Amygdala (tissue), 56 donors: Measurements from ENCODE around the gene EIF3K.
A peak's percentile ranks its signal among the peaks of the same experiment; 100 is the strongest.

Source experiments
- DNase-seq, 56 donors: peaks; one replicate each; lab custom pipeline; 2025; lab: John Stamatoyannopoulos, UW

The EIF3K gene

GRCh38 chr19:38648769-38649304 lies 29.8 kb downstream of the EIF3K start:
- no peak for DNase-seq

- no peak for DNase-seq
Measured at GRCh38 chr19:38649305-38650171, 30.6 kb downstream of the EIF3K start.

DNA sequence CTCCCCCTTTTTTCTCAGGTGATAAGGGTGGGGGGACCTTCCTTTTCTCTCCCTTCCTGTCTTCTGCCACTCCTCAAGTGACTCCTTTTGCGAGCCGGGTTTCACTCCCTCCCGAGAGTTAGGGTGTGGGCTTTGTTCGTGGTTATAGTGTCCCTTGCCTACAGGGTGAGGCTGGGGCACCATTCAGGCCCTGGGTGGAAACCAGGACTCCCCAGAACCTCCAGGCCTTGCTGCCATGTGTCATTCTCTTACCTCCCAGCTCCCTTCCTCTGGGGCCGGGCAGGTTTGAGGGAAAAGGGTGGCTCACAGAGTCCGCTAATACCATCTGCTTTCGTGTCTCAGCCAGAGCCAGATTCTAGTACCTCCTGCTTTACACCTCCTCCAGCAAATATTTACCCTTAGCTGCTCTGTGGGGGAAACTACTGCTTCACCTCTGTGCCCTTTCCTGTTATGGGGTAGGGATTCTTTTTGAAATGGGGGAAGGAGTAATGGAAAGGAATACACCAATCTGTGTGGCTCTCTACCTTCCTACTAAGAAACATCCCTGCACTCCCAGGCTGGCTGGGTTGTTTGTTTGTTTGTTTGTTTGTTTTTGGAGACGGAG lies 31.3 kb downstream of the EIF3K start:
- no peak for DNase-seq

DNA sequence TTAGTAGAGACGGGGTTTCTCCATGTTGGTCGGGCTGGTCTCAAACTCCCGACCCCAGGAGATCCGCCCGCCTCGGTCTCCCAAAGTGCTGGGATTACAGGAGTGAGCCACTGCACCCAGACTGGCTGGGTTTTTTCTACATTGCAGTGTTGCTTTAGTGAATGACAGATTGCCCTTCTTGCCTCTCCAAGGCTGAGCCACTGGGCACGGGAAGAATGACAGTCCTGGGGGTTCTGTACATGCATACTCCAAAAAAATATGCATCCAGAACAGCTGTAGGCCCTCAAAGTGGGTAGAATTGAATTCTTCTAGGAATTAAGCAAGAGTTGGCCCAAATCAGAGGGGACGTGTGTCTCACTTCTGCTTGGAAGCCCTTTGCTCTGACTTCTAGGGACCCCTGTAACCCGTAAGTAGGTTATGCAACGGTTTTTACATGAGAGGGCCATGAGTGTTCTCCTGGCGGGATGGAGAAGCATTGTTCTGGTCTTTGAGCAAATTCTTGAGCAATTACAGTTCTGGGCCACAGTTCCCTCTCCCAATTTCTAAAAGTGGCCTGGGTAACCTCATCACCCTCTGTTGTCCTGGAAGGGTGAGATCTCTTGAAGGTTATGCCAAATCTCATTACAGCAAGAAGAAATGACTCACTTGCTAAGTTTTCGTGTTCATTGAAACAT lies 32.1 kb downstream of the EIF3K start:
- DNase-seq, result no peak

GRCh38 chr19:38653028-38653571 lies 34.1 kb downstream of the EIF3K start:
- no peak for DNase-seq

DNA sequence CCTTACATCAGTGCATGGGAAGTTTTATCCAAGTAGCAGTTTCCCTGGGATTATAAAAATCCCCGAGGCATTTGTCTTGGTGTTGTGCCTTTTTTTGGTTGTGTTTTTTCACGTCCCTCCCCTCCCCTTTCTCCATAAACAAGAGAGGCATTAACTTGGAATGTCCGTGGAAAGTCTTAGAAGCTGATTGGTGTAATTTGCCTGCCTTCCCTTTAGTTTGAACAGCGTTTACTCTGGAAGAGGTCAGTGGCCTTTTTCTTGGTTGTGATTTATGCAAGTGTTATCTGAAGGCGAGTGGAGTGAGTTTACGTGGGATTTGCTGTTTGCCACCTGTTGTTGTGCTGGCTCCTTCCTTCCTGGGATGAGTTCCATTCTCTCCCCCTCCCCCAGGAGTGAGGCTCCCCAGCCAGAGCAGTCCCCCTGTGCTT lies 35.7 kb downstream of the EIF3K start:
- DNase-seq, result no peak

DNA sequence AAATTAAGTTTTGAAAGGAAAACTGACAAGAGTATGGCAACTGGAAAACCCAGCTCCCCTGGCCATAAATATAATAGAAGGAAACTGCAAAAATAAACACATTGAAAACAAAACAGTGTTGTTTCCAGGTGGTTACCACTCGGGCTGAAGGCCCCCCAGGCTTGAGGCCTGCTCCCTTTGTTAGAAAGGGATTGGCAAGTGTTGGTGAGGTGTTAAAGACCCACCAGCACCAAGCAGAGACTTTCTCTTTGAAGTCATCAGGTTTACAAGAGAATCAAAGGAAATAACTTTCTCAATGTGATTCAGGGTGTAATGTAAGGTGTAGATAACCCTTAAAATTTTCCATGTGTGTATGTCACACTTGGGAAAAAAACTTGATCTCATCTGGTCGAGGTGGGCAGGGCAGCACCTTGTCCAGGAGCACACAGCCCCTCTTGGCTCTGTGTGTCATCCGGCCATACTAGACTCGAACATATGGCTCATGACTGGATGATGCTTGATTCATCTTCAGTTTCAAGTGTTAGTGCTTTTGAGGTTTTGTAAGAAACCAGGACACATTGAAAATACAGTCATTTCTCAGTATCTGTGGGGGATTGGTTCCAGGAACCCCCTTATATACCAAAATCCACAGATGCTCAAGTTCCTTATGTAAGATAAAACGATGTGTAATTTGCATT lies 36.3 kb downstream of the EIF3K start:
- DNase-seq, result no peak

DNA sequence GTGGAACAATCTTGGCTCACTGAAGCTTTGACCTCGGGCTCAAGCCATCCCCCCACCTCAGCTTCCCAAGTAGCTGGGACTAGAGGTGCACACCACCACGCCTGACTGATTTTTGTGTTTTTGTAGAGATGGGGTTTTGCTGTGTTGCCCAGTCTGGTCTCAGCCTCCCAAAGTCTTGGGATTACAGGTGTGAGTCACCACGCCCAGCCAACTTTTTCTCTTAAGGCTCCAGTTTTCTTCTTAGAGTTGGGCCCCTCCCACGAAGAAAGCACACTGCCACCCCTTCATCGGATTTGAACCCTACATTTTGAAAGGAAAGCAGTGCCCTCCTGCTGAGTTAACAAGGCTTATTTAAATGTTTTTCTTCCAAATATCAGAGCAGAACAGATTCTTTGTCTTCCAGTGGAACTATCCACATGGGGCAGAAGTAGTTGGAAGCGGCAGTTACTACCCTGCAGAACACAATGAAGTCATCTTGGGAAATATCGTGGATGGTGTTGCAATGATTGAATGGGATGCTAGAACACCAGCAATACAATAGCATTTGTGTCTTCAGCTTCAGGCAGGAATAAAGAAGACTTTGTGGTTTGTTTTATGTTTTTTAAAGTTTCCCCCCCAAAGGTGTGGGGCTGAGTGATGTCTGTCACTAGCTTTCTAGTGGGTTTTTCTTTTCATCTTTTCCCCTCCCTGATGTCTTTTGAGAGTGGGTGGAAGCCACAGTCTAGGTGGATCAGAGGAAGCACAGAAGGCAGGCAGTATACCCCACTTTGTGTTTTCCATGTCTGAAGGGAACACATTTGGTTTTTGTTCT lies 37.4 kb downstream of the EIF3K start:
- peak in 14 of 56 donors; percentile 10 to 73 (median 32) for DNase-seq

DNA sequence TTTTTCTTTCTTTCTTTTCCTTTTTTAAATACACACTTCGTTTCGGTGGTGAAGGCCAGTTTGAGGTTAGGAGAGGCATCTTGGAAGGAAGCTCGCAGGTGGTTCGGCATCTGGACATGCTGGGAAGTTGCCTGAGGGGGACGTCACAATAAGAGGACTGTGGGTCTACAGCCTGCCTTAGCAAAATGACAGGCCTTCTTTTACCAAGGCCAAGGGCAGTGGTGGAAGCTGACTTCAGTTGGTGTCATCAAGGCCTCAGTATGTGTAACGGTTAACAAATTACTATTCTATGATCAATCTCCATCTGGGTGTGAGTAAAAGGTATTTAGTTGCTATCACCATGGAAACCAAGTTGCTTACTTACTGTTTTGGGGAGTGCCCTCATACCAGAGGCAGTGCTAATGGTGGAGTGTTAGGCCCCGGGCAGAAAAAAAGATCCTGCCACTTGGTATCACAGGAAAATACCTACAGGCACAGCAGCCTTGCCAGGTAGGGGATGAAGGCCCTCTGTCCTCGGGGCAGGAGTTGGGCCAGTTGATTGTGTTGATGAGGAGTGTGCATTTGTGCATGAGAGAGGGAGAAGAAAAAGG lies 38.7 kb downstream of the EIF3K start:
- DNase-seq, result no peak

GRCh38 chr19:38658462-38659306 lies 39.7 kb downstream of the EIF3K start:
- DNase-seq, result peak in 1 of 56 donors; percentile 11

GRCh38 chr19:38660724-38661123 lies 41.7 kb downstream of the EIF3K start:
- DNase-seq, result no peak

GRCh38 chr19:38661136-38661535 lies 42.1 kb downstream of the EIF3K start:
- no peak for DNase-seq

GRCh38 chr19:38661996-38662395 lies 43.0 kb downstream of the EIF3K start:
- no peak for DNase-seq

DNA sequence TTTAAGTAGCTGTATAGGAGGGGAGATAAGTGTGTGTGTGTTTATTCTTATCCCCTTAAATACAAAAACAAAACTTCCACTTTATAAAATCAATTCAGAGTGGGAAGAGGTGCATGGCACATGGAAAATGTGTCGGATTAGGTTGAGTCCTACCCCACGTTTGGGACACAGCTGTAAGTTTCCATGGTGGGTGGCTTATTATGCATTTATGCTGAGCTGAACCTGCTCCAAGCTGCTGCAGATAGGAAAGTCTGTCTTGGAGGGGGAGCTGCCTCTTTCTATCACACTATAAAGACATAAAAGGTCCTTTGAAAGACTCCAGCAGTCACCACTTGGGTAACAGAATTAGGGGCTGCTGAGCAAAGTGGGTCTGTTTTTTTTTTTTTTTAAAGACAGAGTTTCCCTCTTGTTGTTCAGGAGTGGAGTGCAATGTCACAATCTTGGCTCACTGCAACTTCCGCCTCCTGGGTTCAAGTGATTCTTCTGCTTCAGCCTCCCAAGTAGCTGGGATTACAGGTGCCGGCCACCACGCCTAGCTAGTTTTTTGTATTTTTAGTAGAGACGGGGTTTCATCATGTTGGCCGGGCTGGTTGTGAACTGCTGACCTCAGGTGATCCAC lies 43.7 kb downstream of the EIF3K start:
- DNase-seq, result no peak

DNA sequence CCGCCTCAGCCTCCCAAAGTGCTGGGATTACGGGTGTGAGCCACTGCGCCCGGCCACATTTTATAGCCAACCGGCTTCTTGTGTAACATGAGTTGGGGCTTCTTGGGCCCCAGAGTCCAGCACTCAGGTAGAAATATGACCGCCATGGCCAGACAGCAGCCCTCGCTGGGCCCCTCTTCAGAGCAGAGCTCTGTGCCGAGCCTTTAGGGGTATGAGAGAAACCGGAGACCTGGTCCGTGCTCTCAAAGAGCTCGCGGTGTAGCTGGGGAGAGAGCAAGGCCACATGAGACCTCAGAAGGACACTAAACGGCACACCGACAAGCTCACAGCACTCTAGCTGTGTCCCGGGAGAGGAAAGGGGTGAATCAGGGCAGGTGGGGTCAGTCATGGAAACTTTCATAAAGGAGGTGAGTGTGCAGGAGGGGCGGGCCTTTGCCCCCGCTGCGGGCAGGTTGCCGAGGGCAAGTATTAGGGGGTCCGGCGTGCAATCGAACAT lies 44.2 kb downstream of the EIF3K start:
- DNase-seq, result no peak

DNA sequence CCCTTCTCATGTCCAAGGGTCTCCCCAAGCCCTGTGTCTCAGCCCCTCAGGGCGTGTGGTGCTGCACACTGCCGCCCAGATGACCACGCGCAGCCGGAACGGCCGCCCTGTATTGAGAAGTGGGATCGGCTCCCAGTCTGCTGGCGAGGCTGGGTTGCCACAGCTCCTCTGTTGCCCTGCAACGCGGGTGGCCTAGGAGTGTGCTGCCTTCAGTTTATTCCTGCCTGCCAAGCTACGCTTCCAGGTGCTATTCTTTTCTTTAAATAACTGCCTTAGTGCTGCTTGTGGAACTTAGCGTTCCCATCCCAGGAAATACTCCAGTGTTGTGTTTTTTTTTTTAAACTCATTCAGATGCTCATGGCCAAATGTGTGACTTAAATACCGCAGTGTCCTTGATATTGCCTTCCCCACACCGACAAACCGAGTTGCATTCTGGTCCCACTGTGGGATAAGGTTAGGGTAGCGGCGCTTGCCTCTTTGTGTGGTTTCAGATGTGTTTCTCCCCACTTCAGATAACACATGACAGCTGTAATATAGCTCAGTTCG lies 45.0 kb downstream of the EIF3K start:
- DNase-seq, result peak in 34 of 56 donors; percentile 9 to 67 (median 40)
